Panc1 (cell line): Measurements from ENCODE around the gene CDKAL1. TPM values are rescaled to one million over a fixed set of nuclear protein-coding genes. Genes with fewer than 3 reads are reported as not detected.

Experiments used
- ATAC-seq: fragments of 200-7000 bp; cut with Tn5 transposase; 2 replicates; pipeline ENCODE4 v1.9.1; 2020; ENCODE audit warnings: mild to moderate bottlenecking, moderate library complexity
- BruUV-seq: library from RNA; stranded (reverse); fragments of 400-500 nt; replicated peaks from 2 replicates; lab custom pipeline; 2021; lab: Mats Ljungman, UMichigan
- CTCF ChIA-PET: fragments of 300-600 bp; sonication (Branson Sonifier 250); formaldehyde crosslinking; loops from one replicate; lab custom pipeline; 2022; ENCODE audit warnings: antibody characterized with exemption; lab: Charles Lee
- POLR2A ChIA-PET: fragments of 300-600 bp; sonication (Branson Sonifier 250); formaldehyde crosslinking; loops from one replicate; lab custom pipeline; 2022; ENCODE audit warnings: antibody characterized with exemption; lab: Charles Lee
- DNase-seq: peaks from one replicate; pipeline ENCODE4 v3.0.0-alpha.2; 2010; ENCODE audit warnings: low read depth, low spot score
- H3K27ac ChIP-seq: 2 replicates; pipeline ENCODE4 v1.5.1; 2011; ENCODE audit warnings: mild to moderate bottlenecking, low read length, inconsistent platforms
- H3K27me3 ChIP-seq: fragments of 200-500 bp; sonication (Bioruptor generic); 2 replicates; pipeline ENCODE4 v1.6.0; 2014; ENCODE audit warnings: low read length, inconsistent platforms; ENCODE audit not compliant: control insufficient read depth, insufficient read depth
- H3K36me3 ChIP-seq: fragments of 200-500 bp; sonication (Bioruptor generic); 2 replicates; pipeline ENCODE4 v1.5.1; 2014; ENCODE audit warnings: inconsistent platforms, mild to moderate bottlenecking, low read length, moderate library complexity; ENCODE audit not compliant: control insufficient read depth, insufficient read depth
- H3K4me1 ChIP-seq: 2 replicates; pipeline ENCODE4 v1.5.1; 2011; ENCODE audit warnings: inconsistent platforms, mild to moderate bottlenecking, low read length, moderate library complexity; ENCODE audit not compliant: control insufficient read depth, insufficient read depth
- H3K4me3 ChIP-seq, 2 experiments: 2 replicates each; pipeline ENCODE4 v1.5.1; 2011 to 2012; ENCODE audit warnings: low read depth in 2 of 2, low read length in 2 of 2, mild to moderate bottlenecking in 2 of 2, inconsistent platforms in 1 of 2, moderate library complexity in 1 of 2
- H3K9me3 ChIP-seq: fragments of 200-500 bp; sonication (Bioruptor generic); 2 replicates; pipeline ENCODE4 v1.5.1; 2014; ENCODE audit warnings: low read depth, mild to moderate bottlenecking, inconsistent platforms, low read length, moderate library complexity; ENCODE audit not compliant: control insufficient read depth, insufficient read depth
- CTCF ChIP-seq: fragments of 450-650 bp; IDR thresholded peaks from 2 replicates; pipeline ENCODE4 v1.5.1; 2017; ENCODE audit warnings: mild to moderate bottlenecking
- POLR2AphosphoS5 ChIP-seq: IDR thresholded peaks from 2 replicates; pipeline ENCODE4 v1.6.1; 2012; ENCODE audit warnings: mild to moderate bottlenecking, low read depth, low read length, moderate library complexity
- REST ChIP-seq, 2 experiments: IDR thresholded peaks; 2 replicates each; pipeline ENCODE4 v1.6.1; 2011 to 2012; ENCODE audit warnings: low read depth in 2 of 2, control low read depth in 1 of 2, low read length in 1 of 2, mild to moderate bottlenecking in 1 of 2, moderate library complexity in 1 of 2; ENCODE audit not compliant: insufficient read depth in 1 of 2
- SIN3A ChIP-seq: IDR thresholded peaks from 2 replicates; pipeline ENCODE4 v1.6.1; 2012; ENCODE audit warnings: low read depth, mild to moderate bottlenecking, low read length, moderate library complexity, borderline replicate concordance; ENCODE audit not compliant: insufficient read depth
- TCF7L2 ChIP-seq: IDR thresholded peaks from 2 replicates; pipeline ENCODE4 v1.6.1; 2011; ENCODE audit warnings: mild to moderate bottlenecking, low read depth, low read length, inconsistent platforms
- in situ Hi-C: cut with HindIII; loops from 2 replicates; pipeline ENCODE4 v1.10.0; 2016; ENCODE audit warnings: low sequenced_read_pairs, low pct_unique_long_range_greater_than_20kb
- intact Hi-C: fragments of 100-400 bp; cut with micrococcal nuclease; formaldehyde crosslinking; loops from one replicate; pipeline ENCODE4 v1.10.0; 2022; ENCODE audit not compliant: unreplicated experiment
- total RNA-seq: library from RNA; stranded (reverse); gene quantifications from one replicate; pipeline ENCODE4 v1.2.1, GENCODE V29; 2021; ENCODE audit not compliant: unreplicated experiment

The CDKAL1 gene
- total RNA-seq, 1 experiment from 2014 or later, result 14.5 TPM

GRCh38 chr6:20737912-20738311, 203.7 kb downstream of the CDKAL1 start:
- Histone ChIP-seq H3K4me1 (no peaks in the 10 kb centered on the region), H3K9me3 (no peaks in the 10 kb centered on the region), H3K4me3 (no peak overlapping the region), H3K27me3 (no peaks in the 10 kb centered on the region), H3K36me3 (no peaks in the 10 kb centered on the region), H3K27ac (no peak overlapping the region)
- ATAC-seq (no peak), DNase-seq (no peak)
- POLR2A ChIA-PET, result interaction anchor here (0.5 kb wide), 1 partner anchor 60 kb away, joined by 3 read pairs; no protein-coding TSS in a partner anchor
- TF ChIP-seq CTCF (no peak), TCF7L2 (no peak), REST (IDR thresholded peaks at IDR 0.05; ENCODE audit: insufficient read depth in 1 of 2, low read depth in 2 of 2, low read length in 1 of 2) (no peak), SIN3A (no peak), POLR2AphosphoS5 (no peak)
- no TSS peak for BruUV-seq
- in situ Hi-C loops (no loop called here), intact Hi-C loops (no loop called here)
- CTCF ChIA-PET, result no interaction called here

- no peak for DNase-seq
- no peak for ATAC-seq
- Histone ChIP-seq H3K27ac (no peak overlapping the region), H3K4me3 (no peak overlapping the region), H3K9me3 (no peaks in the 10 kb centered on the region), H3K27me3 (no peaks in the 10 kb centered on the region), H3K4me1 (no peaks in the 10 kb centered on the region), H3K36me3 (no peaks in the 10 kb centered on the region)
- TF ChIP-seq CTCF (no peak), POLR2AphosphoS5 (no peak), REST (IDR thresholded peaks at IDR 0.05; ENCODE audit: insufficient read depth in 1 of 2, low read depth in 2 of 2, low read length in 1 of 2) (no peak), SIN3A (no peak), TCF7L2 (no peak)
- in situ Hi-C loops, result no loop called here
- POLR2A ChIA-PET, result no interaction called here
- intact Hi-C loops, result no loop called here
- BruUV-seq, result no TSS peak
- CTCF ChIA-PET, result no interaction called here
These were observed 205.8 kb downstream of the CDKAL1 start for GRCh38 chr6:20740088-20740487.
